OCI-LY3 (cell line): ENCODE measurements around the gene TMEM132C.

Experiments used
- H2AFZ ChIP-seq: fragments of 200-600, 300-600 bp; shearing (Covaris generic); 2 replicates; pipeline ENCODE4 v1.6.0; 2014; ENCODE audit warnings: antibody characterized with exemption, low read depth, low read length
- H3K27ac ChIP-seq: fragments of 200-600, 300-600 bp; sonication (generic); 2 replicates; pipeline ENCODE4 v1.5.1; 2014; ENCODE audit warnings: mild to moderate bottlenecking, low read length, moderate library complexity, mixed read lengths
- H3K27me3 ChIP-seq: fragments of 200-600, 300-600 bp; sonication (generic); 2 replicates; pipeline ENCODE4 v1.6.1; 2014; ENCODE audit warnings: low read depth, low read length, mixed read lengths
- H3K36me3 ChIP-seq: fragments of 200-600, 300-600 bp; sonication (generic); replicated peaks from 2 replicates; pipeline ENCODE3; 2014; ENCODE audit warnings: low read depth, low read length, mixed read lengths
- H3K4me1 ChIP-seq: fragments of 300-600, 200-600 bp; sonication (generic); 2 replicates; pipeline ENCODE4 v1.6.1; 2014; ENCODE audit warnings: low read length, mixed read lengths
- H3K4me2 ChIP-seq: fragments of 200-600, 300-600 bp; sonication (generic); 2 replicates; pipeline ENCODE4 v1.6.1; 2014; ENCODE audit warnings: low read length, mixed read lengths
- H3K4me3 ChIP-seq: fragments of 300-600, 200-600 bp; sonication (generic); 2 replicates; pipeline ENCODE4 v1.5.1; 2014; ENCODE audit warnings: antibody characterized with exemption, mild to moderate bottlenecking, low read length, moderate library complexity
- H3K79me2 ChIP-seq: fragments of 300-600, 200-600 bp; shearing (Covaris generic); 2 replicates; pipeline ENCODE4 v1.6.1; 2014; ENCODE audit warnings: mild to moderate bottlenecking, low read length, mixed read lengths
- H3K9ac ChIP-seq: fragments of 300-600, 200-600 bp; shearing (Covaris generic); 2 replicates; pipeline ENCODE4 v1.6.0; 2014; ENCODE audit warnings: mild to moderate bottlenecking, low read length, moderate library complexity
- H3K9me3 ChIP-seq: fragments of 200-600, 300-600 bp; shearing (Covaris generic); 2 replicates; pipeline ENCODE4 v1.6.1; 2014; ENCODE audit warnings: low read length, mixed read lengths; ENCODE audit not compliant: insufficient read depth
- H4K20me1 ChIP-seq: fragments of 200-600, 300-600 bp; sonication (generic); 2 replicates; pipeline ENCODE4 v1.6.1; 2016; ENCODE audit warnings: low read length, mixed read lengths; ENCODE audit not compliant: insufficient read depth
- EZH2phosphoT487 ChIP-seq: fragments of 200-600 bp; shearing (Covaris generic); IDR thresholded peaks from 2 replicates; pipeline ENCODE4 v1.6.1; 2018; ENCODE audit warnings: antibody characterized with exemption, mixed run types, low read depth
- TF ChIP-seq, protein P1 (sequence below): fragments of 200-600, 300-600 bp; sonication (generic); IDR thresholded peaks from 2 replicates; pipeline ENCODE4 v1.5.1; 2014; ENCODE audit warnings: antibody characterized with exemption, low read length, low read depth

The TMEM132C gene

DNA sequence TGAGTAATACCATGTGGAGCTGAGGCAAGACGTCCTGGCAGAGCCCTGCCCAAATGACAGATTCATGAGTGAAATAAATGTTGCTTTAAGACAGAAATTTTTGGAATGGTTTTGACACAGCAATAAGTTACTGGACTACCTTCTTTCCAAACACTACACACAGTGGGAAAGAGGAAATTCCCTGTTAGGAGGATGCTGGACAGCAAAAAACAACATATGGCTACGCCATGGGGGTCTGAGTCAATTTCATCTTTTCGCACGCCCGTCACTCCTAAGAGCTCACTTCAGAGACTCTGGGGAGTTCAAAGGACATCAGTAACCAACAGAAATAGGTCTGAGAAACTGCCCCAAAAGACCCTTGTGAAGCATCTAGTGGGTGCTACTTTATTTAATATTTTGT is 55.4 kb downstream of the TMEM132C start:
- Histone ChIP-seq H3K27me3 (0 out of 2 replicates have a peak, but pooled peaks cover 4% of the 10 kb centered on the region), H3K4me2 (no peak overlapping the region), H3K9ac (no peak overlapping the region), H3K9me3 (no peaks in the 10 kb centered on the region), H3K79me2 (no peaks in the 10 kb centered on the region), H3K27ac (no peak overlapping the region), H3K4me1 (no peaks in the 10 kb centered on the region), H3K4me3 (no peak overlapping the region), H4K20me1 (no peaks in the 10 kb centered on the region), H2AFZ (no peak overlapping the region), H3K36me3 (no peaks in the 10 kb centered on the region)
- TF ChIP-seq, protein P1, sequence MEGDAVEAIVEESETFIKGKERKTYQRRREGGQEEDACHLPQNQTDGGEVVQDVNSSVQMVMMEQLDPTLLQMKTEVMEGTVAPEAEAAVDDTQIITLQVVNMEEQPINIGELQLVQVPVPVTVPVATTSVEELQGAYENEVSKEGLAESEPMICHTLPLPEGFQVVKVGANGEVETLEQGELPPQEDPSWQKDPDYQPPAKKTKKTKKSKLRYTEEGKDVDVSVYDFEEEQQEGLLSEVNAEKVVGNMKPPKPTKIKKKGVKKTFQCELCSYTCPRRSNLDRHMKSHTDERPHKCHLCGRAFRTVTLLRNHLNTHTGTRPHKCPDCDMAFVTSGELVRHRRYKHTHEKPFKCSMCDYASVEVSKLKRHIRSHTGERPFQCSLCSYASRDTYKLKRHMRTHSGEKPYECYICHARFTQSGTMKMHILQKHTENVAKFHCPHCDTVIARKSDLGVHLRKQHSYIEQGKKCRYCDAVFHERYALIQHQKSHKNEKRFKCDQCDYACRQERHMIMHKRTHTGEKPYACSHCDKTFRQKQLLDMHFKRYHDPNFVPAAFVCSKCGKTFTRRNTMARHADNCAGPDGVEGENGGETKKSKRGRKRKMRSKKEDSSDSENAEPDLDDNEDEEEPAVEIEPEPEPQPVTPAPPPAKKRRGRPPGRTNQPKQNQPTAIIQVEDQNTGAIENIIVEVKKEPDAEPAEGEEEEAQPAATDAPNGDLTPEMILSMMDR = no peak
- no peak for TF ChIP-seq EZH2phosphoT487

DNA sequence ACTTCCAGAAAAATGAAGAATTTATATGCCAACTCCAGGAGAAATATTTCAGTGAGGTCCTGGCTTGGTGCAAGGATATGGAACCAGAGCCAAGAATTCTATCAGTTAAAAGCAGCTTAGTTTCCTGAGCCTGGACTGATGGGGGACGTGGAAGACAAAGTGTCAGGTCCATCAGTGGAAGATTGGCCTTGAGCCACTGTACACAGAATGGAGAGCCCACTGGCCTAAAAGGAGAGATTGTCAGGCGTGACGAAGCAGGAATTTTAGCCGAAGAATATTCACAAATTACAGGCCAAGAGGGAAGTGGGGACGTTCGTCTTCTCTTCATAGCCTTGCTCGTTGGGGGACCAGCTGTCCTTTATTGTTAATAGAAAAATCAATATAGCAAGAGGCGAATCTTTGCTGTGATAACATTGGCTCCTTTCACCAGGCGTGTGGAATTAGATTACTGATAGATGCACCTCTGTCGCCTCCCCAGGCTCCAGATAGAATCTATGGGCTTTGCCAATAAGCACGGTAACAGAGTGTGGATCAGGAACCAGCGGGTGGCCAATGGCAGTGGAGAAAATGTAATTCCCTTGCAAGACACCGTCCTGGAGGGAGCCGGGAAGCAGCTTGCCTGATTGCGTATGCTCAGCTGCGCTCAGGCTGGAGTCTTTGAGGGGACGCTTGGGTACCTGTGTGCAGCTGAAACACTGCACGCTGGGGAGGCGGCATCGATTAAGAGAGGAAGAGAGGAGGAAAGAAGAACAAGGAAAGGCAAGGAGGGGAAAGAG is 56.4 kb downstream of the TMEM132C start:
- H3K27me3 ChIP-seq = no peaks in the 10 kb centered on the region
- no peak overlapping the region for H3K9ac ChIP-seq
- no peaks in the 10 kb centered on the region for H4K20me1 ChIP-seq
- no peak overlapping the region for H3K4me3 ChIP-seq
- H3K79me2 ChIP-seq = no peaks in the 10 kb centered on the region
- no peak overlapping the region for H3K27ac ChIP-seq
- H2AFZ ChIP-seq = no peak overlapping the region
- no peaks in the 10 kb centered on the region for H3K4me1 ChIP-seq
- no peaks in the 10 kb centered on the region for H3K36me3 ChIP-seq
- no peak overlapping the region for H3K4me2 ChIP-seq
- TF ChIP-seq, protein P1 = no peak
- TF ChIP-seq EZH2phosphoT487 = no peak
- H3K9me3 ChIP-seq = no peaks in the 10 kb centered on the region

DNA sequence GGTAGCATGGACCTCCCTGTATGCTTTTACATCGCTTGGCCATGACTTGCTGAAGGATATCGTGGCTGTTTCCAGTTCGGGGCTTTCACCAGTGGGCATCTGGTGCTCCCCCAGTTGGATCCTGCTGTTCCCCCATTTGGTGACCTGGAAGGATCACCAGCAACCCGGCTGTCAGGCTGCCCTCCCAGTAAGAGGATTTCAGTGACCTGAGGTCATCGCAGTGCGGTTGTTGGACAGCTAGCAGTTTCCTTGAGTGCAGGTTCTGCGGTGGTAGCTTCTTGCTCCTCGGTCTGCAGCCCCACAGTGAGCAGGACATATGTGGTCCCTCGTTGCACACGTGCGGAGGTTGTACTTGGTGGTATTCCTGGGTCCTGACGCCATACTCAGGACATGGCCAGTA is 58.7 kb downstream of the TMEM132C start:
- no peak overlapping the region for H2AFZ ChIP-seq
- H3K9ac ChIP-seq = no peak overlapping the region
- no peaks in the 10 kb centered on the region for H3K36me3 ChIP-seq
- H4K20me1 ChIP-seq = no peaks in the 10 kb centered on the region
- no peak for TF ChIP-seq EZH2phosphoT487
- TF ChIP-seq, protein P1 = no peak
- H3K9me3 ChIP-seq = no peaks in the 10 kb centered on the region
- H3K4me3 ChIP-seq = no peak overlapping the region
- no peak overlapping the region for H3K4me2 ChIP-seq
- no peak overlapping the region for H3K27ac ChIP-seq
- no peaks in the 10 kb centered on the region for H3K79me2 ChIP-seq
- no peaks in the 10 kb centered on the region for H3K27me3 ChIP-seq
- H3K4me1 ChIP-seq = no peaks in the 10 kb centered on the region

DNA sequence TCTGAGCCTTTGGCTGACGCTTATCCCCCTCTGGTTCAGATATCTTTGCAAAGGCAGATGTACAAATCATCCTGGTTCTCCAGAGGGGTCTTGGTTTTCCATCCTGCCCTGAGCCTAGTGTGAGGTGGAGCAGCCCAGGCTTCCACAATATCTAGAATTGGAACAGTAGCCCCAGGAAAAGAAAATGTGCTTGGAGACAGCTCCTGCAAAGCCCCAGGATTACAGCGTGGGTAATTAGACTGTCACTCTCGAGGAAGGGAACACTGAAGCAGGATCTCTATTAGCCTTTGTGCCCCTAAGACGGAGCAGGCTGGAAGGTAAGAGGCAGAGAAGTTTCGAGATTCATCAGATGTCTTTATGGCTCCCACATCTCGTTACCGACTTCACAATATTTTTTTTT is 59.4 kb downstream of the TMEM132C start:
- H3K27me3 ChIP-seq = no peaks in the 10 kb centered on the region
- no peaks in the 10 kb centered on the region for H4K20me1 ChIP-seq
- H3K79me2 ChIP-seq = no peaks in the 10 kb centered on the region
- H3K9ac ChIP-seq = no peak overlapping the region
- no peak overlapping the region for H3K4me2 ChIP-seq
- TF ChIP-seq EZH2phosphoT487 = no peak
- TF ChIP-seq, protein P1 = no peak
- H2AFZ ChIP-seq = no peak overlapping the region
- H3K4me3 ChIP-seq = no peak overlapping the region
- no peak overlapping the region for H3K27ac ChIP-seq
- H3K36me3 ChIP-seq = no peaks in the 10 kb centered on the region
- H3K9me3 ChIP-seq = no peaks in the 10 kb centered on the region
- no peaks in the 10 kb centered on the region for H3K4me1 ChIP-seq
